SK-N-SH treated with all-trans-retinoic acid at 6 μM for 48 hours (cell line): Measurements from ENCODE around the gene TAF4B.

Experiments used
- ARNTL ChIP-seq: fragments of 450-650 bp; formaldehyde crosslinking; IDR thresholded peaks from 2 replicates; pipeline ENCODE4 v1.5.0; 2020; ENCODE audit warnings: low read depth, mild to moderate bottlenecking, moderate library complexity, borderline replicate concordance
- PPARA ChIP-seq: fragments of 250-450 bp; sonication (Bioruptor Pico); IDR thresholded peaks from 2 replicates; pipeline ENCODE4 v1.5.0; 2020; ENCODE audit warnings: mild to moderate bottlenecking, borderline replicate concordance
- RARB ChIP-seq: fragments of 250-450 bp; sonication (Bioruptor Pico); IDR thresholded peaks from 2 replicates; pipeline ENCODE4 v1.8.0; 2021; ENCODE audit warnings: mild to moderate bottlenecking, moderate library complexity
- ZFP3 ChIP-seq: fragments of 250-450 bp; sonication (Bioruptor Pico); IDR thresholded peaks from 2 replicates; pipeline ENCODE4 v1.5.0; 2020; ENCODE audit warnings: mild to moderate bottlenecking, moderate library complexity
- ZFP30 ChIP-seq: fragments of 450-650 bp; formaldehyde crosslinking; IDR thresholded peaks from 2 replicates; pipeline ENCODE4 v1.5.0; 2022; ENCODE audit warnings: mild to moderate bottlenecking, moderate library complexity
- ZNF565 ChIP-seq: fragments of 450-650 bp; formaldehyde crosslinking; conservative IDR thresholded peaks from 2 replicates; pipeline ENCODE4 v1.5.0; 2020; ENCODE audit warnings: low read depth, mild to moderate bottlenecking, moderate library complexity

GRCh38 chr18:26342646-26343045 is 116.4 kb downstream of the TAF4B start:
- TF ChIP-seq ZFP3 (no peak), ZNF565 (CRISPR knock-in tag) (no peak), RARB (CRISPR knock-in tag) (no peak), ARNTL (CRISPR knock-in tag) (no peak), PPARA (no peak), ZFP30 (no peak)
